ENCODE data around the gene F2.

DNA sequence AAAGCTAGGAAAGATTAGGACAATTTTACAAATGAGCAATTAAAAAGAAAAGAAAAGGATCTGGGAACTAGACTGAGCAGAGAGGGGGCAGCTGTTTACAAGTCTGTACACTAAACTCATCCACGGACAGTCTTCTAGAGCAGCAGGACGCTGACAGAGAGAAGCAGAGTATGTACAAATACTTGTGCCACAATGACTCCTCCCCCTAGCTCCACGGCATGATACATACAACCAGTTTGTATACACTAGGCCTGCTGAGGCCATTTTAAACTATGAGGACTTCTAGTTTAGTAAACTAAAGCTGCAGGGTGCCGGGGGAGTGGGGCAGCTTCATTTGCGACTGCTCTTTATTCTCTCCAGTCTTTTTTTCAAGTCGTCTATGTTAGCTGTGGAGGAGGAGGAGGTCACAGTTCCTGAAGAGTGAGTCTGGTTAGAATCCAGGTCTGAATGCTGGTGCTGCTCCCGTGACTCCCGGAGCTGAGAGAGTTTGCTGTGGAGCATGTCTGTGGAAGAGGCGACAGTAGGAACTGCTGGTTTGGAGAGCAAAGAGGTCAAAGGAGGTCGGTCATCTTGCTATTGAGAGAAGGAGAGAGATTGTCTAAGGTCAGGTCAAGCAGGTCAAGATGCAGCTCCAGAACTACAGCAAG lies 24.8 kb downstream of the F2 start:
- TF ChIP-seq, protein P1, sequence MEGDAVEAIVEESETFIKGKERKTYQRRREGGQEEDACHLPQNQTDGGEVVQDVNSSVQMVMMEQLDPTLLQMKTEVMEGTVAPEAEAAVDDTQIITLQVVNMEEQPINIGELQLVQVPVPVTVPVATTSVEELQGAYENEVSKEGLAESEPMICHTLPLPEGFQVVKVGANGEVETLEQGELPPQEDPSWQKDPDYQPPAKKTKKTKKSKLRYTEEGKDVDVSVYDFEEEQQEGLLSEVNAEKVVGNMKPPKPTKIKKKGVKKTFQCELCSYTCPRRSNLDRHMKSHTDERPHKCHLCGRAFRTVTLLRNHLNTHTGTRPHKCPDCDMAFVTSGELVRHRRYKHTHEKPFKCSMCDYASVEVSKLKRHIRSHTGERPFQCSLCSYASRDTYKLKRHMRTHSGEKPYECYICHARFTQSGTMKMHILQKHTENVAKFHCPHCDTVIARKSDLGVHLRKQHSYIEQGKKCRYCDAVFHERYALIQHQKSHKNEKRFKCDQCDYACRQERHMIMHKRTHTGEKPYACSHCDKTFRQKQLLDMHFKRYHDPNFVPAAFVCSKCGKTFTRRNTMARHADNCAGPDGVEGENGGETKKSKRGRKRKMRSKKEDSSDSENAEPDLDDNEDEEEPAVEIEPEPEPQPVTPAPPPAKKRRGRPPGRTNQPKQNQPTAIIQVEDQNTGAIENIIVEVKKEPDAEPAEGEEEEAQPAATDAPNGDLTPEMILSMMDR (IDR thresholded peaks at IDR 0.05): no peak
- no peak for TF ChIP-seq POLR2A (IDR thresholded peaks at IDR 0.05)
